Fibroblast of pulmonary artery (primary cell): Measurements from ENCODE around the gene RAB37.

Experiments
- DNase-seq: peaks from one replicate; pipeline ENCODE4 v3.0.0-alpha.2; 2010; ENCODE audit warnings: low read depth
- H3K4me3 ChIP-seq: replicated peaks from 2 replicates; pipeline ENCODE4 v1.5.1; 2011; ENCODE audit warnings: low read depth, mild to moderate bottlenecking, control low read depth, low read length, moderate library complexity
- CTCF ChIP-seq: IDR thresholded peaks from 2 replicates; pipeline ENCODE4 v1.5.1; 2011; ENCODE audit warnings: mild to moderate bottlenecking, control low read depth, low read length, inconsistent platforms; ENCODE audit errors: missing control alignments

RAB37 gene

GRCh38 chr17:74736513-74737298 lies at the start of gene RAB37:
Gene RAB37, plus strand, starts transcription at chr17:74737256. Its CDS starts 17 bp downstream, at chr17:74737273.
- no peak within 1 kb of the TSS for H3K4me3 ChIP-seq
- no peak for TF ChIP-seq CTCF
- no peak for DNase-seq

- DNase-seq, result no peak
- no peak for TF ChIP-seq CTCF
- no peak overlapping the region for H3K4me3 ChIP-seq
Observed at GRCh38 chr17:74687886-74688285, 49.2 kb upstream of the RAB37 start.

- H3K4me3 ChIP-seq, result no peak overlapping the region
- no peak for DNase-seq
- TF ChIP-seq CTCF, result no peak
Observed at GRCh38 chr17:74690409-74690825, 46.6 kb upstream of the RAB37 start.

- TF ChIP-seq CTCF, result no peak
- DNase-seq, result no peak
- no peak overlapping the region for H3K4me3 ChIP-seq
Observed at GRCh38 chr17:74691151-74691550, 45.9 kb upstream of the RAB37 start.

- no peak overlapping the region for H3K4me3 ChIP-seq
- TF ChIP-seq CTCF, result no peak
- DNase-seq, result no peak
Observed at GRCh38 chr17:74694081-74694480, 43.0 kb upstream of the RAB37 start.

GRCh38 chr17:74695629-74696028 lies 41.4 kb upstream of the RAB37 start:
- DNase-seq, result no peak
- no peak overlapping the region for H3K4me3 ChIP-seq
- TF ChIP-seq CTCF, result no peak

GRCh38 chr17:74697515-74697914 lies 39.5 kb upstream of the RAB37 start:
- no peak for DNase-seq
- H3K4me3 ChIP-seq, result no peak overlapping the region
- TF ChIP-seq CTCF, result no peak
